Right forelimb (tissue), 1 donor: ENCODE data around the gene CCNB2.
"Not testable (repeated sequence)": the region's sequence is repeated elsewhere in the genome, so short reads cannot be mapped to it uniquely, and the experiment has no call there.

Experiments
- DNase-seq: peaks from one replicate; pipeline ENCODE4 v3.0.0-alpha.2; 2018

Gene CCNB2

GRCh38 chr15:59137566-59137965, 32.6 kb downstream of the CCNB2 start:
- no peak for DNase-seq

- no peak for DNase-seq
Measured at GRCh38 chr15:59138243-59138642, 33.3 kb downstream of the CCNB2 start.

DNA sequence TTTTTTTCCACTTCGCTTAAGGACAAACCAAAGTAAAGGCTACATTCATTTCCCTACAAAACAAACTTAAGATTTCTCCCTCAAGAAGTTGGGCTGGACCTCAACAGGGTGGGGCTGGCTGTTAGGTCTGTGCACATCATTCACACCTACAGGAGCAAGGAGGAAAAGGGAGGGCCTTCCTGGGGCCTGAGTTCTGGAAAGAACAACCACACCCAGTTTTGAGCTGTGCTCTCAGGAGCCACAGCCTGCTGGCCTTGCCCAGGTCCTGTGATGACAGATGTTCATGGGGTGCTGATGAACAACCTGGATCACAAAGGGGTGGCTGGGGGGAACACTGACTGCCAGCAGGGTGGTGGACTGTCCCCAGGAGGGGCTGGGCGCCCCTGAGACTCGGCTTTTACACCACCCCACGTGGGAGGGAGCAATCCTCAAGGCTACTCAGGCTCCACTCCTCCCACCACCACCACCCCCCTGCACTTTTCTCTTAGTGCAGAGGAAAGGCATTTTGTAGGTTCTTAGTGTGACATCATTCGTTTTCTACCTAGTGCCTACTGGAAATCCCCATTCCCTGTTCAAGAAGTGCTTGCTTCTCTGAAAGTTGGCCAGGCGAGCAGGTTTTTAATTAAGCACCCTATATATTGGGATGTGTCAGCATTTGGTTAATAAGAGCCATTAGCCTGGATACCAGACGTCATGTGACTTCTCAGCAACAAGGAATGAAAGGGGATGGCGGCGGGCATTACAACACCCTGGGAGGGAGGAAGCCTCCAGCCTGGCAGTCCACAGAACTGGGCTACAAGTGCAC, 35.7 kb downstream of the CCNB2 start:
- DNase-seq: no peak

GRCh38 chr15:59143281-59143680, 38.3 kb downstream of the CCNB2 start:
- DNase-seq: no peak

DNA sequence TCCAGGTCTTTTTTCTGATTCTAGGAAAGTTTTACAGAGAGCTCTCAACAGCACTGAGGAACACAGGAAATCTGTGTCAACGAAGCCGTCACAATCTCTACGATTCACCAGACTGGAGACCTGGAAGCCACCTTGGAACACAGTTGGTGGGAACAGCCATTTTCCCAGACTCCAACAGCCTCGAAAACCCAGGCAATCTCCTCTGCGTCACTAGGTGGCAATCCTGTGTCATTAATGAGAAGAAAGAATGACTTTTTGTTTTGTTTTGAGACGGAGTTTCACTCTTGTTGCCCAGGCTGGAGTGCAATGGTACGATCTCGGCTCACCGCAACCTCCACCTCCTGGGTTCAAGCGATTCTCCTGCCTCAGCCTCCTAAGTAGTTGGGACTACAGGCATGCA, 39.6 kb downstream of the CCNB2 start:
- DNase-seq: not testable (repeated sequence)

DNA sequence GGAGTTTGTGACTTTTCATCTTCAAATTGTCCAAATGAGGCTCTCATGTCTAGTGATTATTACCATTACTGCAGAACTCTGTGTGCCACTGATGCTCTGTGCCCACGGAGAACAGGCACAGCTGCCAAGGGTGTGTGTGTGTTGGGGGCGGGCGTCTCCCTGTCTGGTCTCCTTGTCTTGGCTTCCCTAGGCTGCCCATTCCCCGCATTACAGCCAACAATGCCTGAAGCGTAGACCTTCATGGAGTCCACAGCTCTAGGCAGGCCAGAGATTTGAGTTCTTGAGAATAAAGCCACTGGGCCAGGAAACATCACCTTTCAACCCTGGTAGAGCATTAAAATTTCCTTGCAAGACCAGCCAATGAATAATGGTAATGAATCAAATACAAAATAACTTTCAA, 42.7 kb downstream of the CCNB2 start:
- no peak for DNase-seq

DNA sequence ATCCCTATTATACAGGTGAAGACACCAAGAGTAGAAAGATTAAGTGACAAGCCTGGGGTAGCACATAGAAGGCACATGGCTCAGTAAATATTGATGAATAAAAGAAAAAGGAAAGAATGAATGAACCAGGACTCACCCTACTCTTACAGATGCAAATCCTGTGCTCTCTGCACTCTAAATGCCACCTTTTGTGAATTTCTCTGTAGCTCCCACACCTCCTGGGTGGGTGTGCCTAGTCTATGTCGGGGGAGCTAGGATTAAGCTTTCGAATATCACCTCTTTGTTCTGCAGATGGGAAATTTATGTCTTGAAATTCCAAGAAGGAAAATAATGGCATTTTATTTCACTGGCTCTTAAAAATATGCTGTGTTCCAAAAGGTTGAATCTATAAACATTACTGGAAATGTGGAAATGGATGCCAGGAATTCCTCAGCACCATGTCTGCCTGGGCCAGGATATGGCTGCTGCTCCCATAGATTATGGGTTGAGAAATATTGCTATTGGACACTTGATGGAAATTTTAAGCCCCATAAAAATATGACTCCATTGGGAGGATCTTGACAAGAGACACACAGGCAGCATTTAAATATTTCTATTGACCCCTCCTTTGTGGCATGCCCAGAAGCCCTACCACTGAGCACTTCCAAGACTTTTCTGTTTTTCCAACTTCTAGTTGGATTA, 43.3 kb downstream of the CCNB2 start:
- no peak for DNase-seq

DNA sequence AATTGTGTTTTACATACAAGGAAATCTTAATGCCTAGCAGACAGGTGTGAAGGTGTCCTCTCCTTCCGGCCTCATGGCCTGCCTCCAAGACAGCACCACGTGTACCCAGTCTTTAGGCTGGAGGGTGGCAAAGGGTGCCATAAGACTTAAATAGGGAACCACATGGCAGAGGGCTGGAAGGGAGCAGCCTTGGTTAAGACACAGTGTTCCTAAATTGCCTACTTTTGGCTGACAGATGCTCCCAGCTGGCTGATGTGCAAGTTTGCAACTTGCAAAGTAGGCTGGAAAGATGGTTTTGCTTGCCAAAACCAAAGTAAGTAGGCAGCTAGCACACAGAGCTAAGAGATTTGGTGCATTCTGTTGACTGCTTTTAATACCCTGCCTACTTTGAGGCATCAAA, 45.2 kb downstream of the CCNB2 start:
- no peak for DNase-seq

DNA sequence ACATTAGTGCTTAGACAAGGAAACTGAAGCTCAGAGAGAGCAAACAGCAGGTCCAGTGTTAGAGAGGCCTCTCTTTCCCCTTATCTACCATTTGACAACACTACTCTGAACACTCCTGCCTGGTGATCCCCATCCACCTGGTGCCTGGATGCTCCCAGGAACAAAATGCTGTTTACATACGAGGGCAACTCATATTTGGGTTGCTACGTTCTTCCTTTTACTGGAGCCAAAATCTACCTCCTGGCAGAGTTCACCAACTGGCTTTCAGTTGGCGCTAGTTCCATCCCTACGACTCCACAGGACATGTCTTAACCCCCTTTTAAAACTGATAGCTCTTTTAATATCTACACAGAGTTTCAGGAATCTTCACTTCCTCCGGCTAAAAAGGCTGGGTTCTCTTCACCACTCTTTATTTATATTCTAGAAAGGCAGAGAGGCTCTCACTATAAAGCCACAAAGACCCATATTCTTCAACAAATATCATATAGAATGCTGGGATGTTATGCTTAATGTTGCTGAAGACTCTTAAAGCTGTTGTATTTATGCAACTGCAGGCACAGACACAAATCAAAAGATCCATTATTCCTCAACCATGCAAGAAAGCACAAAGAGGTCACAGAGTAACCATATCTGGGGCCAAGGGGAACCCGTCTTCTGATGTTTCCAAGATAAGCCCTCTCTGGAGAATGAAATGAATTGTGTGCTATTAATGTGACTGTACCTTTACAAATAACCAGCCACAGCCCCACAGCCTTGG, 47.9 kb downstream of the CCNB2 start:
- no peak for DNase-seq

DNA sequence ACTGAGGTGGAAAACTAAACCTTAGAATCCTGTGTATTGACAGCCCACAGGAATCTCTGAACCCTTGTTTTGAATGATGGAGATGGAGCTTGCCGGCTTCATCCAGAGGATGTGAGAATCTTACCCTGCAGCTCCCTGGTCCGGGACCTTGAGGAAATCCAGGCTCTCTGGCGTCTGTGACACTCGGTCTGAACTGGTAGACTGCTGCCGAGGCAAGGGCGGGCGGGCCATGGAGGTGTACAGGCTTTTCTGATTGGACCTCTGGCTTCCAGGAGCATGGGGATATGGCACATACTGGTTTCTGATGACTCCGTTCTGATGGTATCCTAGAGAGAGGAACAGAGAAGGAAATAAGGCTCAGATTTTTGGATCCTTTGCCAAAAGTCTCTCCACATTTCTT, 48.5 kb downstream of the CCNB2 start:
- DNase-seq: no peak

GRCh38 chr15:59154243-59154642, 49.3 kb downstream of the CCNB2 start:
- no peak for DNase-seq

DNA sequence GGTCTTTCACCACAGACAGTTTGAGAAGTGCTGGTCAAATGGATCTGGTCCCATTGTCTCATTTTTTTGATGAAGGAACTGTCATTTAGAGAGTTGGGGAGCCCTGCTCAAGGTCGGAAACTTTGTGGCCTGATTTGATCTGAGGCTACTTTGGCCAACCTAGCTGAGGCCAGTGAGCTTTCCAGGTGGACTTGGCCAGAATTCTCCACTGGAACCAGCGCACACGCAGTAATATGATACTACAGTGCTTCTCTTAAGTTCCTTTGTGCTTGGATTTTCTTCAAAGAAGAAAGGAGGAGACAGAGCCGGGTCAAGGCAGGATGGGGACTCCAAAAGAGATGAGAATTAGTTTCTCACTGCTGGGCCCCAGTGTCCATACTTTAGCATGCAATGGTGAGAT, 50.5 kb downstream of the CCNB2 start:
- no peak for DNase-seq

DNA sequence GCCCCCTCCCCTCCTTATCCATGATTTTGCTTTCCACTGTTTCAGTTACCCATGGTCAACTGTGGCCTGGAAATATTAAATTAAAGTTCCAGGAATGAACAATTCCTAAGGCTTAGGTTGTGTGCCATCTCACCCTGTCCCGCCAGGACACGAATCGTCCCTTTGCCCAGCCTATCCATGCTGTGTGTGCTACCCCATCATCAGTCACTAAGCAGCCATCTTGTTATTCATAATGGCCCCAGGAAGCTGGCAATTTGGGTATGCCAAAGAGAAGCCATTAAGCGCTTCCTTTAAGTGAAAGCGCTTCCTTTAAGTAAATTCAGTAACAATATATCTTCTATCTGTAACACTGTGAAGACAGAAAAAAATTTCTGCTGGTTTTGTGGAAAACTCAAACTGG, 52.5 kb downstream of the CCNB2 start:
- no peak for DNase-seq

DNA sequence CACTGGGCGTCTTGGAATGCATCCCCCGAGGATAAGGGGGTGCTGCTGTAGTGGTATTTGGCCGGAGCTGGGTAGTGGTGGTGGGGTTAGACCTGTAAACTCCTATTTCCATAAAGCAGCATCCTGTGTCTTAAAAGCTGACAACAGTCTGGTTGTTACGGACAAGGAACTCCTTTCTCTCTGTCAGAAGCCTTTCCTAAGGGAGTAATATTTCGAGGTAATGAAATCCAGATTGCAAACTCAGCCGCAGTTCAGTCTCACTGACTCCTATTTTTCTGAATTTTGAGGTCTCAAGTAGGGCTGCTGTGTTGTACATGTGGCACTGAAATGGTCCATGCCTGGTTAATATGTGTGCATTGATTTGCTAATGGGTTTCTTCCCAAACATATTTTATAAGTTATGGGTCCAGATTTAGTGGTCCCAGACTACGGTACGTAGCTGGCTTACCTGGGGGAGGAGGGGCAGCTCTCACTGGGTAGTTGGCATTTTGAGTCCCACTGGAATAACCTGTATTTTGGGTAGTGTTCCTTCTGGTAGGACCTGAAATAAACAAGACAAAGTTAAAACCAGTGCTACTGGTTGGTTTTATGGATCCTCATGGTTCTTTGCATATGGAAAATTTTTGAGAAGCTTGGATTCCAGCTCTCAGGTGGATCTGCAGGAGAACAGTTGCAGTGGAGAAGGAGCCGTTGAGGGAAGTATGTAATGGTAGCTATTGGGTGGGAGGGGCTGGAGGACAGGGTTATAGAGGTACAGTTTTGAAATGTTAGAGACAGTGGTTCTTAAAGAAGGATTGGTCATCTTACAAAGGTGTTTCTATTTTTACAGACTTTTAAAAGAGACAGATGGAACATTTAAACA, 53.1 kb downstream of the CCNB2 start:
- DNase-seq: no peak

GRCh38 chr15:59158701-59159034, 53.7 kb downstream of the CCNB2 start:
- DNase-seq: no peak

DNA sequence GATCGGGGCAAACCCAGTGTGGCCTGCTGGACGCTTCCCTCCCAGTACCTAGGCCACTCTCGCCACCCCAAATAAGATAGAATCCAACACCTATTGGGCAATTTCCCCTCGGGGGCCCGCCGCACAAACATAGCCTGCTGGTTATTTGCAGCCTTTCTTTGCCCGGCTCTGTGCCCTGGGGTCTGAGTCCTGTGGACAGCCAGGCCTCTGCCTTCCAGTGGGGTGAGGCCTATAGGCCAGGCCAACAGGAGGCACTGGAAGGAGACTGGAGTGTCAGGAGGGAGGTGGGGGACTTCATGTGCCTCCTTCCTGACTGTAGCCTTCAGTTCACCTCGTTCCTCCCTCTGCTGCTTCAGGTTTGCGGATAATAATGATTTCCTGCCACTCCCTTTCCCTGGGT, 54.3 kb downstream of the CCNB2 start:
- DNase-seq: no peak

DNA sequence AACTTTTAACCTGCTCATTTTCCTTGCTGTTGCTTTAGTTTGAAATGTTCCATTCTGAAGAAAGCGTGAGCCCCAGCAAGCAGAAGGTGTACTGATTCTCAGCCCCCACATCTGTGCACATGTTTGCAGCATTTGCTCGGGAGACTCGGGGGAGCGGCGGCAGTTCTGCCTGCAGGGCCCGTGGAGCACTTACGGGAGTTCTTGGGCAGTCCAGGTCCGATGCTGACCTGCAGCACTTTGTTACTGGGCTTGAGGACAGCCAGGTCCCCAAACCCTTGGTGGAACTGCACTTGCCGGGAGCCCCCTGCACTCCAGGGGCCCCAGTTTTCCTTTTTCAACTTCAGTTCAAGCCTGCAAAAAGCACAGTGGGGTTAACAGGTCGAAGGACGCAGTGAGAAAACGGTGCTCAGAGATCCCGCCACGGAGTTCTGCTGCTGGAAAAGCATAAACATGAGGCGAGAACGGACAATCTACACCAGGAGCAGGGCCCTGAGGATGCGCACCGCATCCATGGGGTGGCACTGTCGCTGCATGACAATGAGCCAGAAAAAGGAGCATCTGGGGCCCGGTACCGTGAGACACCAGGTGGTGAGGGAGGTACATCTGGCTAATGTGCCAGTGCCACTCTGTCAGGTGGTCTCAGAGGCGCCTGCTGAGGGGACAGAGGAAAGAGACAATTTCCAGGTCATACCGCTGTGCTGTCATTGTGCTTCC, 56.1 kb downstream of the CCNB2 start:
- DNase-seq: no peak

DNA sequence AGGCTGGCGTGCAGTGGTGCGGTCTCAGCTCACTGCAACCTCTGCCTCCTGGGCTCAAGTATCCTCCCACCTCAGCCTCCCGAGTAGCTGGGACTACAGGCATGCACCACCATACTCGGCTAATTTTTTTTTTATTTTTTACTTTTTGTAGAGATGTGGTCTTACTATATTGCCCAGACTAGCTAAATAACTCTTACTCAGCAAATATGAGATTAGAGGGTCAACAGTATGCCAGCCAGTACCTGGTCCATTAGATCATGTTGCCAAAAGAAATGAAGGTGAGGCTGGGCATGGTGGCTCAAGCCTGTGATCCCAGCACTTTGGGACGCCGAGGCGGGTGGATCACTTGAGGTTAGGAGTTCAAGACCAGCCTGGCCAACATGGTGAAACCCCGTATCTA, 57.1 kb downstream of the CCNB2 start:
- not testable (repeated sequence) for DNase-seq

GRCh38 chr15:59165726-59166125, 60.8 kb downstream of the CCNB2 start:
- DNase-seq: no peak

DNA sequence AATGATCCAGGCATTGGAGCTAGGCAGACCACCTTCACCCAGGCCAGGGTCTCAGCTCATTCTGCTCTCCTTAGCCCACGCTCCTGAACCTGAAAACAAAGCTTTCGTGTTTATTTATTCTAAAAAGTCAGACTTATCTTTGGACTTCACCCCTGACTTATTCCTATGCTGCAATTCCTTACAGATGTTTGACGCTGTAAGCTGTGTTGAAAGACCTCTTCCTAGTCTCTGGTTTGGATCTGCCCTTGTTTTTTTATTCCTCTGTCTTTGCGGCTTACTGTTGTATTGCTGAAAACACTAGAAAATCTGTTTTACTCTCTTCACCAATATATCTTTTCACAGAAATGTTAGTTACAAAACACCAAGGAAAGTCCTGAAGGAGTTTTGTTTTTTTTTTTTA, 61.2 kb downstream of the CCNB2 start:
- DNase-seq: no peak

DNA sequence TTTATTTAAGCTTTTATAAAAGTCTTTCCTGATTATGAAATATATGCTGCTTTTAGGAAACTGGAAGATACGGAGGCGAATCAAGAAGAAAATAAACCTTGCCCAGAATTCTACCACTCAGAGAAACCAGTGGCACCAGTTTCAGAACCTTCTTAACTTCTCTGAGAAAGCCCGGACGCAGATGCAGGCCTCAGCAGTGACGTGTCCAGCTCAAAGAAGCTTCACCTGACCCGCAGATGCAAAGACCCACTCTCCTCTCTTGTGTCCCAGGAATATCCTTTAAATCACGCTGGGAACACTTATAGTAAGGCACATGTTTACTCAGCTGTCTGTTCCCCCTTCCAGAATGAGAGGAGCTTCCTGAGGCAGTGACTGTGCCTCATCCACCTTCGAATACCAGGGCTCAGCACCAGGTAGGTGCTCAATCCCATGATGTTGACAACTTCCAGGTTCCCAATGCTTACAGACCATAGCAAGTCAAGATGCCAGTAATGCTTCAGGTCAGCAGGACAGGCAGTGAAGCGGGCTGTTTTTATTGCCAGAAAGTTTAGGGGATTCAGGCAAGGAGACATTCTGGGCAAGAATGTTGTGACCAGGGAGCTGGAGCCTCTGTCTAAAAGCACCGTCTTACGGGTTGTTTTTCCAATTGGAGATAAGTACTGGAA, 61.8 kb downstream of the CCNB2 start:
- no peak for DNase-seq

GRCh38 chr15:59168536-59168935, 63.6 kb downstream of the CCNB2 start:
- no peak for DNase-seq
